ENCODE results near the gene ZNF169.
"Not testable (repeated sequence)": the region's sequence is repeated elsewhere in the genome, so short reads cannot be mapped to it uniquely, and the experiment has no call there.

Gene ZNF169

DNA sequence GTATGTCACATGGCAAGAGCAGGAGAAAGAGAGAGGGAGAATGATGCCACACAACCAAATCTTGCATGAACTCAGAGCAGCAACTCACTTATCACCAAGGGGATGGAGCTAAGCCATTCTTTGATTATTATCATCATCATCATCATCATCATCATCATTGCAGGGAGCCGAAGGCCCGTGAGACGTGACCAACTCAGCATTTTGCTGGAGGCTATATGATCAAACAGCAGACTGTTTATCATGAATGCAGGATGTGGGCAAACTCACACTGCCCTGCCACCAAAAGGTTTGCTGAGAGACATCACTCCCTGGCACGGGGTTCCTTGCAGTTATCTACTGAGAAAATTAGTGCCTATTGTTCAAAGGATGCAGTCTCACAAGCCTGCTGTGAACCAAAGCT, 8.6 kb upstream of the ZNF169 start:
- Histone ChIP-seq H3K27ac (ENCODE audit: low read depth, low read length) (no peak overlapping the region), H3K27me3 (ENCODE audit: control insufficient read depth in 1 of 2, insufficient read depth in 2 of 2, low read length in 2 of 2) (no peaks in the 10 kb centered on the region), H3K9ac (ENCODE audit: low read length) (no peak overlapping the region)

DNA sequence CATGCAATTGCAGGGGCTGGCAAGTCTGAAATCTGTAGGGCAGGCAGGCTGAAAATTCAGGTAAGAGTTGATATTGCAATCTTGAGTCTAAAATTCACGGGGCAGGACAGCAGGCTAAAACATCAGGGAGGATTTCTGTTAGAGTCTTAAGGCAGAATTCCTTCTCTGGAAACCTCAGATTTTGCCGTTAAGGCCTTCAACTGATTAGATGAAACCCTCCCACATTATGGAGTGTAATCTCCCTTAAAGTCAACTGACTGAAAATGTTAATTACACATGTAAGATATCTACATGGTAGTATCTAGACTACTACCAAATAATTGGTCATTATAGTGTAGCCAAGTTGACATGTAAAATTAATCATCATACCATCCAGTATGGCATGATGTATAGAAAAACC, 3.1 kb upstream of the ZNF169 start:
- no peaks in the 10 kb centered on the region for H3K27me3 ChIP-seq (ENCODE audit: control insufficient read depth in 1 of 2, insufficient read depth in 2 of 2, low read length in 2 of 2)
- no peaks in the 10 kb centered on the region for H3K36me3 ChIP-seq (ENCODE audit: insufficient read depth, low read length)
- no peak overlapping the region for H3K4me3 ChIP-seq (ENCODE audit: low read depth in 1 of 2, low read length in 2 of 2)
- no peak overlapping the region for H3K9ac ChIP-seq (ENCODE audit: low read length)
- H3K4me1 ChIP-seq (ENCODE audit: insufficient read depth, low read length): no peaks in the 10 kb centered on the region
- H3K9me3 ChIP-seq (ENCODE audit: low read length): no peaks in the 10 kb centered on the region
- H3K27ac ChIP-seq (ENCODE audit: low read depth, low read length): no peak overlapping the region

More for the DNA sequence above, 8.6 kb upstream of the ZNF169 start:
- H3K36me3 ChIP-seq (ENCODE audit: insufficient read depth, low read length): no peaks in the 10 kb centered on the region
- no peak overlapping the region for H3K4me3 ChIP-seq (ENCODE audit: low read depth in 1 of 2, low read length in 2 of 2)
- H3K9me3 ChIP-seq (ENCODE audit: low read length): no peaks in the 10 kb centered on the region
- no peaks in the 10 kb centered on the region for H3K4me1 ChIP-seq (ENCODE audit: insufficient read depth, low read length)

DNA sequence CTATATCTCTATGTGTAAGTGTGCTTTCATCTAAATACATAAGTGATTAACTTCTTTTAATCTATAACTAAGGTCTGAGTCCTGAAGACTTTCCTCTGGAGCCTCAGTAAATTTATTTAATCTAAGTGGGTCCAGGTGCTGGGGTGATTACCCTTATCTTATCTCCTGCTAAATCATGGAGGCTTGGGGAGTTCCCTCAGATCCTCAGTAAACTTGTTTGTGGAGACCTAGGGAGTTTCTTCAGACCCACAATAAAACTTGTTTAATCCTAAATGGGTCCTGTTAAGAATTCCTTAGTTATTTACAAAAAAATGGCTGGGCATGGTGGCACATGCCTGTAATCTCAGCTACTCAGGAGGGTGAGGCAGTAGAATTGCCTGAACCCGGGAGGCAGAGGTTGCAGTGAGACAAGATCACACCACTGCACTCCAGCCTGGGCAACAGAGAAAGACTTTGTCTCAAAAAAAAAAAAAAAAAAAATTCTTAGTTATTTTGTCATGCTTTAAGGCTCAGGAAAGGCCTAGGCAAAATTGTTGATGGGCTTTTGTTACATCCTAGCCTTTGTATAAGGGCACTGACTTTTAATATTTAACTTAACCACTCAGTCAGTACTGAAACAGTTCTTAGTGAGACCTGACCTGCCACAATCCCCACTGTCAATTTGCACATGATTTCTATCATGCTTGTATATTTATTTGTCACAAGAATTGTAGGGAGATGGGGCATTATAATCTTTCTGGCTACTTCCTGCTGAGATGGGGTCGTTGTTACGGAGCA, 6.7 kb downstream of the ZNF169 start:
- not testable (repeated sequence) for H3K9ac ChIP-seq (ENCODE audit: low read length); H3K27ac ChIP-seq (ENCODE audit: low read depth, low read length)

DNA sequence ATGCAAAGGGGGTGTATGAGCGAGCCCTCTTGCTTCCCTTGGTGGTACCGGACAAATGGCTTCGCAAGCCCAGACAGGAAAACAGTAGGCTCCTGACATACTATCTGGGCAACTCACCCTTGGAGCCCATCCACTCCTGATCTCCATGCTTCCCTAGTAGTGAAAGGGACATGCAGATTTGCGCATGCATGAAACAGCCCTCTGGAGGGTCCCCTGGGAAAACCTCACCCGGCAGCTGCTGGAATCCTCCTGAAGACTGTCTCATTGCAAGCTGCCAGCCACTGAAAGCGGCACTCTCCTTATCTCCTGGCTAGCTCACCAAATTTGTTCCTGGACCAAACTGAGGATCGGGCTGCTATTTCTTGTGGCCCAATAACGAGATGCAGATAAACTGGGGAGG, 10.2 kb downstream of the ZNF169 start:
- Histone ChIP-seq H3K27me3 (ENCODE audit: control insufficient read depth in 1 of 2, insufficient read depth in 2 of 2, low read length in 2 of 2) (no peaks in the 10 kb centered on the region), H3K9me3 (ENCODE audit: low read length) (no peaks in the 10 kb centered on the region), H3K27ac (ENCODE audit: low read depth, low read length) (no peak overlapping the region), H3K4me3 (ENCODE audit: low read depth in 1 of 2, low read length in 2 of 2) (no peak overlapping the region), H3K4me1 (ENCODE audit: insufficient read depth, low read length) (no peaks in the 10 kb centered on the region), H3K36me3 (ENCODE audit: insufficient read depth, low read length) (no peaks in the 10 kb centered on the region), H3K9ac (ENCODE audit: low read length) (no peak overlapping the region)

More for the DNA sequence above, 6.7 kb downstream of the ZNF169 start:
- not testable (repeated sequence) for H3K4me1 ChIP-seq (ENCODE audit: insufficient read depth, low read length); H3K4me3 ChIP-seq (ENCODE audit: low read depth in 1 of 2, low read length in 2 of 2); H3K36me3 ChIP-seq (ENCODE audit: insufficient read depth, low read length); H3K9me3 ChIP-seq (ENCODE audit: low read length); H3K27me3 ChIP-seq (ENCODE audit: control insufficient read depth in 1 of 2, insufficient read depth in 2 of 2, low read length in 2 of 2)

DNA sequence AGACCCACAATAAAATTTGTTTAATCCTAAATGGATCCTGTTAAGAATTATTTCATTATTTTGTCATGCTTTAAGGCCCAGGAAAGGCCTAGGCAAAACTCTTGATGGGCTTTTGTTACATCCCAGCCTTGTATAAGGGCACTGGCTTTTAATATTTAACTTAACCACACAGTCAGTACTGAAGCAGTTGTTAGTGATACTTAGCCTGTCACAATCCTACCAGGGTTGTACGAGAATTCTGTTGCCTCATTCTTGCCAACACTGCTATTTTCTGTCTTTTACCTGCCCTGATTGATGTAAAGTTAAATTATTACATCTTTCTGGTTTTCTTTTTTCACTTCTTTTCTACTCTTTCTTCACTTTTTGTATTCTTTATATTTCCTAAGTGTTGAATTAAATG, 10.9 kb downstream of the ZNF169 start:
- no peak overlapping the region for H3K27ac ChIP-seq (ENCODE audit: low read depth, low read length)
- no peaks in the 10 kb centered on the region for H3K27me3 ChIP-seq (ENCODE audit: control insufficient read depth in 1 of 2, insufficient read depth in 2 of 2, low read length in 2 of 2)
- no peaks in the 10 kb centered on the region for H3K4me1 ChIP-seq (ENCODE audit: insufficient read depth, low read length)
- H3K4me3 ChIP-seq (ENCODE audit: low read depth in 1 of 2, low read length in 2 of 2): no peak overlapping the region
- no peaks in the 10 kb centered on the region for H3K9me3 ChIP-seq (ENCODE audit: low read length)
- no peak overlapping the region for H3K9ac ChIP-seq (ENCODE audit: low read length)
- H3K36me3 ChIP-seq (ENCODE audit: insufficient read depth, low read length): no peaks in the 10 kb centered on the region

DNA sequence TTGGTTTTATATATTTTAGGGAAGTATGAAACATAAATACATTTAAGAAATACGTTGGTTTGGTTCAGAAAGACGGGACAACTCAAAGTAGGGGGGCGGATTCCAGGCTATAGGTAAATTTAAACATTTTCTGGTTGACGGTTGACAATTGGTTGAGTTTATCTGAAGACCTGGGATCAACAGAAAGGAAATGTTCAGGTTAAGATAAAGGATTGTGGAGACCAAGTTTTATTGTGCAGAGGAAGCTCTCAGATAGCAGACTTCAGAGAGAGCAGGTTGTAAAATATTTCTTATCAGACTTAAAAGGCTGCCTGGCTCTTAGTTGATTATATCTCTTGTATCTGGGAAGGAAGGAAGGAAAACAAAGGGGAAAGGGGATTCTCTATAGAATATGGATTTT, 17.9 kb downstream of the ZNF169 start:
- not testable (repeated sequence) for H3K9me3 ChIP-seq (ENCODE audit: low read length); H3K27me3 ChIP-seq (ENCODE audit: control insufficient read depth in 1 of 2, insufficient read depth in 2 of 2, low read length in 2 of 2); H3K36me3 ChIP-seq (ENCODE audit: insufficient read depth, low read length); H3K4me1 ChIP-seq (ENCODE audit: insufficient read depth, low read length); H3K4me3 ChIP-seq (ENCODE audit: low read depth in 1 of 2, low read length in 2 of 2); H3K27ac ChIP-seq (ENCODE audit: low read depth, low read length); H3K9ac ChIP-seq (ENCODE audit: low read length)

DNA sequence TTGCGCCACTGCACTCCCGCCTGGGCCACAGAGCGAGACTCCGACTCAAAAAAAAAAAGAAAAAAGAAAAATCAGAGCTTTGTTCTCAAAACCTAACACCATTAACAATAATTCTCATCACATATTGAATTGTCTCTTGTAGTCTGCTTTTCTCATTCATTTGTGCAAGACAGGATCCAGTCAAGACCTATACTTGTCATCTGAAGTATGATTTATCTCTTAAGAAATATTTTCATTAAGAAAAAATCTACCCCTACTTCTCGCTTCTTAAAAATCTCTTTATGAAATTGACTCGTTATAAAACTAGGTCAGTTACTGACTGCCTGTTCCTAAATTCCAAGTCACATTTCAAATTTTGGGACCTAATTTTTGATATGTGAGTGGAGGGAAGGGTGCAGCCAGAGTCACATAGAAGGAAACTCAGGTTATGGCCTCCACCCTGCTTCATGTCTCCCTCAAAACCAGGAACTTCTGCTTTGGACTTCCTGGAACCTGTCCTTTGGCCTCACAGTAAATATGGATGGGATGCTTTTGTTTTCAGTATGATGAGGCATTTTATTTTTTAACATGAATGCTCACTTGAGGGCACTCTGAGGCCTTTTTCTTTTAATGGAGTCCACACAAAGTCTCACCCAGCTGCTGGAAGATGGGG, 18.9 kb downstream of the ZNF169 start:
- Histone ChIP-seq H3K27ac (ENCODE audit: low read depth, low read length) (no peak overlapping the region), H3K4me1 (ENCODE audit: insufficient read depth, low read length) (no peaks in the 10 kb centered on the region), H3K27me3 (ENCODE audit: control insufficient read depth in 1 of 2, insufficient read depth in 2 of 2, low read length in 2 of 2) (no peaks in the 10 kb centered on the region), H3K9ac (ENCODE audit: low read length) (no peak overlapping the region), H3K9me3 (ENCODE audit: low read length) (no peaks in the 10 kb centered on the region), H3K36me3 (ENCODE audit: insufficient read depth, low read length) (peaks cover 6% of the 10 kb centered on the region), H3K4me3 (ENCODE audit: low read depth in 1 of 2, low read length in 2 of 2) (no peak overlapping the region)

DNA sequence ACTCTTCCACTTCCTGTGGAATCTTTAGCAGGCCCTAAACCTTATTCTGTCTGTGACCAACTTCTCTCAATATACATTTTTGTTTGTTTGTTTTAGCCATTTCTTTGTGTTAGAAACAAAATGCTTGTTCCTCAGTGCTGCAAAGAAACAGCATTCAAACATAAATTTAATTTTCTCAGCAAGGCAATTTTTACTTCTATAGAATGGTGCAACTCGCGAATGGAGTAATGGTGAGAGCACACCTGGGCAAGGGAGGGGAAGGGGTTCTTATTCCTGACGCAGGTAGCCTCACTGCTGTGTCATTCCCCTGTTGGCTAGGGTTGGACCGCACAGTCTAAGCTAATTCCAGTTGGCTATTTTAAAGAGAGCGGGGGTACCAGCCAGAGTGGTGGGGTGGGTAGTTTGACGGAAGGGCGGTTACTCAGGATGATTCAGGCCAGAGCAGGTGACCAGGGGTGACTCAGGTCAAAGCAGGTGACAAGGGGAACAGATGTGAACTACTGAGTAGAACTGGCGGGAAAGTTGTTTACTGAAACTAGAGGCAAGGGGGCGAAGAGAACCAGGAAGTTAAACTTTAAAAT, 21.4 kb downstream of the ZNF169 start:
- no peaks in the 10 kb centered on the region for H3K27me3 ChIP-seq (ENCODE audit: control insufficient read depth in 1 of 2, insufficient read depth in 2 of 2, low read length in 2 of 2)
- no peak overlapping the region for H3K27ac ChIP-seq (ENCODE audit: low read depth, low read length)
- no peak overlapping the region for H3K9ac ChIP-seq (ENCODE audit: low read length)
- no peaks in the 10 kb centered on the region for H3K4me1 ChIP-seq (ENCODE audit: insufficient read depth, low read length)
- peaks cover 6% of the 10 kb centered on the region for H3K36me3 ChIP-seq (ENCODE audit: insufficient read depth, low read length)
- H3K9me3 ChIP-seq (ENCODE audit: low read length): no peaks in the 10 kb centered on the region
- no peak overlapping the region for H3K4me3 ChIP-seq (ENCODE audit: low read depth in 1 of 2, low read length in 2 of 2)

DNA sequence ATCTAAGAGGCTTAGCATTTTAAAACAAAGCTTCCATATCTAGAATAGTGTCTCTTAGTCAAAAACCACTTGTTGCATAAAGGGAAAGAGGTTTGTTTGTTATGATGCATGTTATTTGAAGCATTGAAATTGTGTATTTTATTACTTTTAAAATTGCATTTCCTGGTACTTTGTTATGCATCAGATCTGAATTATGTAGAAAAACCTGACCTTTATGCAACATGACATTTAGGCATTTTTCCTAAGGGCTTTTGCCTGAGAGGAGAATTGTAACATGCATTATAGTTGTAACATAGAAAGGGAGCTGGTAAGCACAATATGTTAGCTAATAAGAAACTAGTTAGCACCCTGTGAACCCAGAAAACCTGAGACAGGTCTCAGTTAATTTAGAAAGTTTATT, 22.0 kb downstream of the ZNF169 start:
- peaks cover 6% of the 10 kb centered on the region for H3K36me3 ChIP-seq (ENCODE audit: insufficient read depth, low read length)
- no peaks in the 10 kb centered on the region for H3K9me3 ChIP-seq (ENCODE audit: low read length)
- no peak overlapping the region for H3K9ac ChIP-seq (ENCODE audit: low read length)
- H3K27ac ChIP-seq (ENCODE audit: low read depth, low read length): no peak overlapping the region
- H3K4me3 ChIP-seq (ENCODE audit: low read depth in 1 of 2, low read length in 2 of 2): no peak overlapping the region
- H3K27me3 ChIP-seq (ENCODE audit: control insufficient read depth in 1 of 2, insufficient read depth in 2 of 2, low read length in 2 of 2): no peaks in the 10 kb centered on the region
- no peaks in the 10 kb centered on the region for H3K4me1 ChIP-seq (ENCODE audit: insufficient read depth, low read length)

DNA sequence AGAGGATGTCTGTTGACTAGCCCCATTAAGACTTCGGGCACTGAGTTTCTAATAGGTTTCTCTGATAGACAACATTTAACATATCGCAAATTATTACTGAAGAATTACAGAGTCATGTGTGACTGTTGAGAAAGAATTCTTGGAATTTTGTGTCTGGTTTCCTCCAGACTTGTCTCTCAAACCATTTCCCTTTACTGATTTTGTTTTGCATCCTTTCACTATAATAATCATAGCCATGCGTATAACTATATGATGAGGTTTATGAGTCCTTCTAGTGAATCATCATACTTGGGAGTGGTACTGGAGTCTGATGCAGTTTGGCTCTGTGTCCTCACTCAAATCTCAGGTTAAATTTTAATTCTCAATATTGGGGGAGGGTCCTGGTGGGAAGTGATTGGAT, 27.0 kb downstream of the ZNF169 start:
- Histone ChIP-seq H3K27me3 (ENCODE audit: control insufficient read depth in 1 of 2, insufficient read depth in 2 of 2, low read length in 2 of 2) (no peaks in the 10 kb centered on the region), H3K9me3 (ENCODE audit: low read length) (no peaks in the 10 kb centered on the region), H3K27ac (ENCODE audit: low read depth, low read length) (no peak overlapping the region), H3K4me1 (ENCODE audit: insufficient read depth, low read length) (peaks cover 12% of the 10 kb centered on the region), H3K36me3 (ENCODE audit: insufficient read depth, low read length) (no peaks in the 10 kb centered on the region), H3K9ac (ENCODE audit: low read length) (no peak overlapping the region), H3K4me3 (ENCODE audit: low read depth in 1 of 2, low read length in 2 of 2) (no peak overlapping the region)

DNA sequence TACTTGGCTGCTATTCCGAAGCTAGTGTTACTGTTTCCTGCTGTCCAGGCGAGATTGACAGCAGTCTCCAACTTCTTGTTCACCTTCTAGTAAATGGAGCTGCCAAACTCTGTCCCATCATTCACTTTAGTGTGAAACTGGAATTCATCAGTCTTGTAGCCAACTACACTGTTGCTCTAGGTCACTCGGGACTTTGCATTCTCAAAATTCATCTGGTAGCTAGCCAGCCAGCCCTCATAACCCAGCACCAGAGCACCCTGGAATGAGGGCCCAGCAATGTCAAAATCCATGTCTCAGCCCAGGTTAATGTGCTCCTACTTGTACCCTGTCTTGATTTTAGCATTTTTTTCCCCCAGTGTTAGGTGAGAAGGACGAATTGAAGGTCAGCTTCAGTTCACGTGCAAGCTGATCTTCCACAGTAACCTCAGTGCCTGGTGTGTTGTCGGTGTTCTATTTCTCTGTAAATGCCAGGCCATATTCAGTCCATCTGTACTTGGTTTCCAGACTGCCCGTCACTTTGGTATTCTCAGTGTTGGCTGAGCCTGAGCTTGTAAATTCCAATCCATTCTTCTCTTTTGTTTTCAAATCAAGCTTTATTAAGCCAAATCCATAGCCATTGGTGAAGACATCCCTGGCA, 28.9 kb downstream of the ZNF169 start:
- H3K27ac ChIP-seq (ENCODE audit: low read depth, low read length): no peak overlapping the region
- H3K9me3 ChIP-seq (ENCODE audit: low read length): no peaks in the 10 kb centered on the region
- peaks cover 12% of the 10 kb centered on the region for H3K4me1 ChIP-seq (ENCODE audit: insufficient read depth, low read length)
- H3K36me3 ChIP-seq (ENCODE audit: insufficient read depth, low read length): peaks cover 12% of the 10 kb centered on the region
- no peaks in the 10 kb centered on the region for H3K27me3 ChIP-seq (ENCODE audit: control insufficient read depth in 1 of 2, insufficient read depth in 2 of 2, low read length in 2 of 2)
- no peak overlapping the region for H3K9ac ChIP-seq (ENCODE audit: low read length)
- no peak overlapping the region for H3K4me3 ChIP-seq (ENCODE audit: low read depth in 1 of 2, low read length in 2 of 2)

Measured in muscle layer of colon (tissue), 2 donors.